ENCODE data around the gene TRIM45.

Gene TRIM45

DNA sequence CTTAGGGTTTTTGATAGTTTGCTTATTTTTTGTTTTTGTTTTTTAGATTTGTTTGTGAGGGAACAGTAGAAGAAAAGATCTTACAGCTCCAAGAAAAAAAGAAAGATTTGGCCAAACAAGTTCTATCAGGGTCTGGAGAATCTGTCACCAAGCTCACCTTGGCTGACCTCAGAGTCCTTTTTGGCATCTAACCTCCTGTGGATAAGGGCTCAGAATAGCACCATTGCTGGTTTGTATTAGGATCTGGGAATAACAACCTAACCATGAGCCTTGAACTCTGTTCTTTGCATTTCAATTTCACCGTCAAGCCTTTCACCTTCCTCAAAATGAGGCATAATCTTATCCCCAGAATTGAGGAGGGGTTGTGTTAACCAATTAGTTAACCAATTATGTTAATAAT lies 20.2 kb downstream of the TRIM45 start:
- DNase-seq (ENCODE audit: low read depth), result no peak

DNA sequence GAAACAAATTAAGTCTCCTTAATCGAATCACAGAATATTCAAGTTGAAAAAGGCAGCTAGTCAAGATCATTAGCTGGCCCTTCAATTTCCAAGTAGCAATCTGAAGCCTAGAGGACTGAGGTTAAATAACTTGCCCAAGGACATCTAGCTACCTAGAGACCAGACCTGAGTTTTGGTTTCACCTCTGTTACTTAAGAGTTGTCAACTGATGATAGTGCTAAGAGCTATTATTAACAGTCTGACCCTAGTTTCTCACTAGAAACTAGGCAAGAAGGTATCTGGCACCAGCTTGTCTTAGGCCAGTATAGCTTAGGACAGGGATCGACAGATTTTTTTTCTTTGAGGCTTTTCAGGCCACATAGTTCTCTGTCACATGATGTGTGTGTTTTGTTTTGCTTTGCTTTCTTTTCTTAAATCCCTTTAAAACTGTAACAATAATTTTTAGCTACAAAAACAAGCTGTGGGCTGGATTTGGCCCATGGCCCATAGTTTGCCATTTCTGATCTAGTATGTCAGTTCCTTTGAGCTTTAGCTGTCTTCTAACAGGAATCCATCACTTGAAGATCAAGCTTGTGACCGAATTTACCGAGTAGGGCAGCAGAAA lies 23.2 kb downstream of the TRIM45 start:
- no peak for DNase-seq (ENCODE audit: low read depth)

DNA sequence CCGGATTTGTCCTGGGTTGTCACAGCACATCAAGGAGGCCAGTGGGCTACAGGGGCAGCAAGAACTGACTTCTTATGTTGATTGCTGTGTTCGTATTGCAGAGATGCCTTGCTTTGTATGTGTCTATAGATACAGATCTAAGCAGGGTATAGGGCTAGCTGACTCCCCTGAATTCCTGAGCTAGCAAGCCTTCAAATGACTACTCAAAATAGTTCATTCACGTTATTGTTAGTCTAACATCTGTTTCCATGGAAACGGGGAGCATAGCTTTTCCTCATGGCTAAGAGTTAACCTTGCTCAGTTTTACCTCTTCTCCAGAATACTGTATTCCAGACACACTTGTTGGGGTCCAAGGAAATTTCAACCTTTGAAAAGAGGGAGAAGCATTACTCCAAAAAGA lies 24.1 kb downstream of the TRIM45 start:
- DNase-seq (ENCODE audit: low read depth), result no peak

DNA sequence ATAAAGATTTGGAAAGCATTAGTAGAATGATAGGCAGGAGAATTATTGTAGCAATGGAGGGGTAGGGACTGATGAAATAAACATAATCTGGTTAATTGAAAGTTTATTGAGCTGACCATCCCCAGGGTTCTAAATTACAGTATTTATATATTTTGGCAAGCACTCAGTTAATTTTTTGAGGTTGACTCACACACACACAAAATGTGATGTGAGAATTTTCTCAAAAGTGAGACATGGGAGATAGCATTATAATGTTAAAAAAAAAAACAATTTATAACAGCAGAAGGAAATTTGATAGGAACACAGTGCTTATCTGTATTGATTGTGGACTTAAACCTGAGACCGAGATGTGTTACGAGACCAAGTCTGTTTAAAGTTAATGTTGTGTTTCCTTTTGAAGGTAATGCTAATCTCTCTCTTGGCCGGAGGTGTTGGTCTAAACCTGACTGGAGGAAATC lies 24.6 kb downstream of the TRIM45 start:
- DNase-seq (ENCODE audit: low read depth), result no peak

DNA sequence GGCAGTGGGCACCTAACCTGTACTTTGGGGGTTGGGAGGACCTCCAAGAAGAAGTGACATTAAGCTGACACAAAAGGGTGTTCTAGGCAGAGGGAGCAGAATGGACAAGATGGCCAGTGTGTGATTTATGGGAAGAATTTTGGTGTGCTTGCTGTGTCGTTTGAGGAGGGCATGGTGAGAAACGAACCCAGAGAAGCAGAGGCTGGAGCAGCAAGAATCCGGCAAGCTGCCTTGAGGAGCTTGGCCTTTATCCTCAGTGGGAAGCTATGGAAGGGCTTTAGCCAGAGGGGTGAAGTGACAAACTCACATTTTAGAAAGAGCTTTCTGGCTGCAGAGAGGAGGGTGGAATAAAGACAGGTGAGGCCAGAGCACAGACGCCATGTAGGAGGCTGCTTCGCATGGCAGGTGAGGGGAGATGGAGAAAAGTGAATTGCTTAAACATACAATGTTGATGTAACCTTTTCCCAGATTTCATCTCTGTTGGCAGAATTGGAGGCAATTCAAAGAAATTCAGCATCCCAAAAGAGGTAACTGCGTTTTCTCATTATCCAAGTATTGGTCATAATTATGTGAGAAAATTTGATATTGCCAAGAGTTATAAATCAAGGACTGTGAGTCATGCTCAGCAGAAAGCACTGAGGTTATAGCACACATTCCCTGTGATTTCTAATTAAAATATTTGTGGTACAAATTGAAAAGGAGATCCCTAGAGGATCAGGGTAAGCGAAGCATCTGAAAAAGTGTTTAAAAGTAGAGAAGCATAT lies 26.5 kb downstream of the TRIM45 start:
- DNase-seq (ENCODE audit: low read depth), result no peak

DNA sequence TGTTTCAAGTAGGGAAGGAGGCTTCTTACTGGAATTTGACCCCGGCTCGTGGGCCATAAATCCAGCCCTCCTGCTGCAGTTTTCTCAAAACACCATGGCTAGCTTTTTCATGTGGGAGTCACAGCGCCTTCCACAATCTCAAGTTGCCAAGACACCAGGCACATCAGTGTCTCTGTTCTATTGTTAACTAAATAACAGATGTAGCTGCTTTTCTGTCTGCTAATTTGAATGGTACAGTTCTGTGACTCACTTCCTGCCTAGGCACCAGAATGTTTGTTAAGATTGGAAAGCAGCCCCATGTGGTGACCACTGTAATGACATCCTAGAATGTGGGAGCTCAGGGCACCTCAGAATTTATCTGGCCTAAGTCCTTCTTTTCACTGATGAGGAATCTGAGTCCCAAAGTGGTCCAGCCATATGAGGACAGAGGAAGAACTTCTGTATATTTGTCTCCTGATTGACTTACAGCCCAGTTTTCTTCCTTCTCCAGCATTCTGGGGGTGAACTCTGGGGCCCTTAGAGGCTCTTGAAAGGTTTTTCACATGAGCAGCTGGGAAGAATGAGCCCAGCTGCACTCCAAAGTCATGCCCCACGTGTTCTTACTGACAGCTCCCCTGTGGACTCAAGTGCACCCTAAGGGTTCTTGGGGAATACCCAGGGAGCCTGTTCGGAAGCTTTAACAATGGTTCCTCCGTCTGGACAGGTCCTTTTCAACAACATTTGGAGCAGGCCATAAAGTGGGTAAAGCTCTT lies 27.5 kb downstream of the TRIM45 start:
- no peak for DNase-seq (ENCODE audit: low read depth)

DNA sequence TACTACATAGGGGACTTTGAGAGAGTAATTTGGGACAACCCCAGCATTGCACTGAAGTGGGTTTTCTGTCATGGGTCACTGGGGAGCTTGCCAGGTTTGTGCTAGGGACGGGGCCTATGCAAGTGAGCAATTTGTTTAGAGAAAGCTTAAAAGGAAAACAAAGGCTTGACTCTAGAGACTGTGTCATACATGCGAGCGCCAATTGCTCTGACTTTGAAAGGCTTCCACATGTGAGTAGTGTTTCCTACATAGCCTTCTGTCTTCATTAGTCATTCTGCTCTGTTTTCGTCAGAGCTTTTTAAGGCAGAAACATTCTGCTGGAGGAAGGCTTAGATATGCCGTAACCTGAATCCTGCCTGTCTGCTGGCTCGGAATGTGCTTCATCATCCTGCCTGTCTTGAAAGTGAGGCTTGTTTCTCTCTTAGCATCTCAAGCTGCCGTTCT lies 28.4 kb downstream of the TRIM45 start:
- DNase-seq (ENCODE audit: low read depth), result no peak

DNA sequence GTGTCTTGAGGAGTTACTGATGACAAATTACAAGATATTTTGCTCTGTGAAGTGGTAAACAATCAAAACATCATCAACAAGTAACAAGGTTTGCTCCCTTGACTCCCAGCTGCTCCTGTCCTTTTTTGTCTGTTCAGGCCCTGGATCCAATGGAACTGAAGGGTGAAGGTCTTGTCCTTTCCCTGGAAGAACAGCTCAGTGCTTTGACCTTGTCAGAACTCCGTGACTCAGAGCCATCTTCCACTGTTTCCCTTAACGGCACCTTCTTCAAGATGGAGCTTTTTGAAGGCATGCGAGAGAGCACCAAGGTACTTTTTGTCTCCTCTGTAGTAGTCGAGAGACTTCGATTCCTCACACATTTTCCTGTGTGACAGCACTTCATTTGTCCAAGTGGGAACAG lies 29.0 kb downstream of the TRIM45 start:
- no peak for DNase-seq (ENCODE audit: low read depth)

DNA sequence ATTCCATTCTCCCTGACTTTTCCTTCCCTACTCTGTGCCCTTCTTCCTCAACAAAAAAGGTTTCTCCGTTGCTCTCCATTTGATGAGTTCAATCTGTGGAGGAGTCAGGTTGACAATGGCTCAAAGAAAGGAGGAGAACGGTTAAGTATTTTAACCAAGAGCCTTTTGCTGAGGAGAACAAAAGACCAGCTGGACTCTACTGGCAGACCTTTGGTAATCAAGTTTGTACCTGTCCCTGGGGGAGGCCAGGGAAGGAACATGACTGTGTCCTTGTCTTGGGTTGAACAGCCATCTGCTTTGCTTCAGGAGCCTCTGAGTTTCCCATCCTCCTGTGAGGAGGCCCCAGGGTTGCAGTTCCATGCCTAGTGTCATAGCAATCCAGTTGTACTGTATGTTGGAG lies 31.6 kb downstream of the TRIM45 start:
- no peak for DNase-seq (ENCODE audit: low read depth)

DNA sequence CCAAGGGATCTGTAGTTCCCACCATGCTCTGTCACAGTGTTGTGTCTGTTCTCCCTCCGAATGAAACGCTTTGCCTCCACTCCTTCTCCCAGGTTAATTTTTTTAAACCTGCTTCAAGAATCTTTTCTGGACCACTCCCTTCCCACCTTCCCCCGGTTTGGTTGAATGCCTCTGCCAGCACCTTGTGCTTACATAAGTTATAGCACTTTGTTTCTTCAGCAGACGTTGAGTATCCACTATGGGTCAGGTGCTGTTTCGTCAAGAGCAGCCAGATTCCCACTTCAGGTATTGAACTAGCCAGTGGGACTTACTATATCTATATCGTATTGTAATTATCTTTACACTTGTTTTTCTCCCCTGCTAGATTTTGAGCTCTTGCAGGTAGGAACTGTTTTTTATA lies 33.9 kb downstream of the TRIM45 start:
- DNase-seq (ENCODE audit: low read depth), result no peak

DNA sequence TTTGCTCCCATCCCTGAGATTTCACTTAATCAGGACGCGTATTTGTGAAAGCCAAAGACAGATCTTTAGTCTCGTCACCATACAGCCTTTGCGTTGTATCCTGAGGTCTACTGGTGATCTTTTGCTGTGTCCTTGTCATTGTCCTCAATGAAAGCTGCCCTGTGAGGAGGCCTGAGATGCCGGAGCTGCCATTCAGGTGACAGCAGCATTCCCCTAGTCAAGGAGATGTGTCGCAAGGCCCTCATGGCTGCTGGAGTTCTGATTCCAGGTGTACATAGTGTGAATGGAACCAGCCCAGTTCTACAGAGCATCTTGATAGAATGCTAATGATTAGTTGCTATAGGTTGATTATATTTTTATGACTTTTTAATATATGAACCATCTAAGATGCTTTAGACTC lies 37.3 kb downstream of the TRIM45 start:
- DNase-seq (ENCODE audit: low read depth), result no peak

DNA sequence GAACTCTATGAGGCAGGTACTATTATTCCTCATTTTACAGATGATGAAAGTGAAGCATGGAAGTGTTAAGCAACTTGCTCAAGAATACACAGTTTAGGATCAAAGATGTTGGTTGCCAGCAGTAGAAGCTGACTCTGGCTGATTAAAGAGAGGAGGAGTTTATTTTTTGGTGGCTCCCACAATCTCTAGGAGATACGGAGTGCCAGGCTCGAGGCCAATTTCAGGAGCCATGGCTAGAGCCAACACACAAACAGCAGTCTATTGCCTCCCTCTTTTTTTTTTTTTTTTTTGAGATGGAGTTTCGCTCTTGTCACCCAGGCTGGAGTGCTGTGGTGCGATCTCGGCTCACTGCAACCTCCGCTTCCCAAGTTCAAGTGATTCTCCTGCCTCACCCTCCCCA lies 41.8 kb downstream of the TRIM45 start:
- no peak for DNase-seq (ENCODE audit: low read depth)

DNA sequence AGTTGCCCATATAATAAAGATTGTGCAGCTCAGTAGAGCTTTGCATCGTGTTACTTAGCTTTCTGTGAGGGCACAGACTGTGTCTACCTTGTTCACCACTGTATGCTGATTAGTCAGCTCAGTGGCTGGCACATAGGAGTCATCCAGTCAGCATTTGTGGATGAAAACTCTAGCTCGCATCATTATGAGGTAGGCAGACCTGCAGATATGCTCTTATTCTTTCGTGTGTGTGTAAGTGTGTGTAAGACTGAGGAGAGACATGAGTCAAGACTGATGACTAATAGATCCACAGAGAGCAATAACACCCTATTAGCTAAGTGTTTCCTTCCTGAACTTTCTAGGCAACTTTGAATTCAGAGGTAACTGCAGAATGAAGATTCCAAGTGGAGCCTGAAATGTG lies 44.3 kb downstream of the TRIM45 start:
- DNase-seq (ENCODE audit: low read depth), result peak; percentile 21

DNA sequence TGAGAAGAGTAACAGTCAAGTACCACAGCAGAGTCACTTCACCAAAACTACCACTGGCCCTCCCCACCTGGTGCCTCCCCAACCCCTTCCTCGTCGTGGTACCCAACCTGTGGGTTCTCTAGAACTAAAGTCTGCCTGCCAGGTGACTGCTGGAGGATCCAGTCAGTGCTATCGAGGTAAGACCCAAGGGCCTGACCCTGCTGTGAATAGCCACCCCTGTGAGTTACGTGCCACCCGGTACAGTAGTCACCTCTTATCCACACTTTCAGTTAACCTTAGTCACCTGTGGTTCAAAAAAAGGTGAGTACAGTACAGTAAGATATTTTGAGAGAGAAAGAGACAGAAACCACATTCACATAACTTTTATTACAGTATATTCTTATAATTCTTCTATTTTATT lies 44.9 kb downstream of the TRIM45 start:
- no peak for DNase-seq (ENCODE audit: low read depth)

DNA sequence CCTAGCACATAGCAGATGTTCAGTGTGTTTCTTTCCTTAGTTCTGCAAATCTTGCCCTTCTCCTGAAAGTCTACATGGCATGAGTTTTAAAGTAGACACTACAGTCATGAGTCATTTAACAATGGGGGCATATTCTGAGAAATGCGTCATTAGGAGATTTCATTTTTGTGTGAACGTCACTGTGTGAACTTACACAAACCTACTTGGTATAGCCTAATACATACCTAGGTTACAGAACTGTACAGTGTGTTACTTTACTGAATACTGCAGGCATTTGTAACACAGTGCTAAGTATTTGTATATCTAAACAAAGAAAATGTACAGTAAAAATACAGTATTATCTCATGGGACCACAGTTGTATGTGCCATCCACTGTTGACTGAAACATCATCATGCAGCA lies 51.4 kb downstream of the TRIM45 start:
- no peak for DNase-seq (ENCODE audit: low read depth)

DNA sequence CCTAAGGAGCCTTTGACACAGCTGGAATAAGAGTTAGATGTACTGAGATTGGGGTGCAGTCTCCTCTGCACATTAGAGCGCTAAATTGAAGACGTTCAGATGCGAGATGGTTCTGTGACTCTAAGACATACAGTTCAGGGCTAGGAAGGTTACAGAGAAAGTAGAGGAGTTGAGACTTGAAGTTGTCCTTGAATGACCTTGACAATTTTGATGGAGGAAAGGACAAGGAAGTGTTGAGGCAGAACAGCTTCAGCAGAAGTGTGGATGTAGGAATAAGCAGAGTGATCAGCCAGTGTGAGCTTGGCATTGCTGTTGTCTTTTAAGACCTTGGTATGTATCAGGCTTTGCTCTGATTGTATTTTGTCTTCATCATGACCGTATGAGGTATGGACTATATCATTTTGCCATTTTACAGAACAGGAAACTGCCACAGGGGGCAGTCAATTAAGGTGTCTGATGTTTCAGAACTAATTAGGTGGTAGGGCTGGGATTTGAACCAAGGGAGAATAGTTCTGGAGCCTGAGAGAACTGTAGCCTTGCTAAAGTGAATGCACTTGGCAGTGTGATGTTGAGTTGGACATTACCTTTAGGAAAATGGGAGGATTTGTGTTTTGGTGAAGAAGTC lies 52.2 kb downstream of the TRIM45 start:
- no peak for DNase-seq (ENCODE audit: low read depth)

DNA sequence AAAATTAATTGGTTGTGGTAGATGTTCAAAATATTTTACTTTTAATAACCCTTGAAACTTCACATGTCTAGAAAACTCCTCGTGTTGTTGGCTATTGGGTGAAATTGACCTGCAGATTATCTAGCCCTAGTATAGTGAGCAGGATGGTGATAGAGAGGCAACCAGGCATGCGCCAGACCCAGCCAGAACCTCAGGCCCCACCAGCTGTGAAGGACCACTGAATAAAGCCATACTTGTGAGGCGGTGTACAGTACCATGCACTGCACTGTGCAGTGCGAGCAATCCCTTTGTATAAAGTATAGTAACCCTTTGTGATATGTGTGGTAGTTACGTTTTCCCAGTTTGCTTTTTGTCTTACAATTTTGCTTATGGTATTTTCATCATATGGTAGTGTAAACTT lies 53.0 kb downstream of the TRIM45 start:
- no peak for DNase-seq (ENCODE audit: low read depth)

DNA sequence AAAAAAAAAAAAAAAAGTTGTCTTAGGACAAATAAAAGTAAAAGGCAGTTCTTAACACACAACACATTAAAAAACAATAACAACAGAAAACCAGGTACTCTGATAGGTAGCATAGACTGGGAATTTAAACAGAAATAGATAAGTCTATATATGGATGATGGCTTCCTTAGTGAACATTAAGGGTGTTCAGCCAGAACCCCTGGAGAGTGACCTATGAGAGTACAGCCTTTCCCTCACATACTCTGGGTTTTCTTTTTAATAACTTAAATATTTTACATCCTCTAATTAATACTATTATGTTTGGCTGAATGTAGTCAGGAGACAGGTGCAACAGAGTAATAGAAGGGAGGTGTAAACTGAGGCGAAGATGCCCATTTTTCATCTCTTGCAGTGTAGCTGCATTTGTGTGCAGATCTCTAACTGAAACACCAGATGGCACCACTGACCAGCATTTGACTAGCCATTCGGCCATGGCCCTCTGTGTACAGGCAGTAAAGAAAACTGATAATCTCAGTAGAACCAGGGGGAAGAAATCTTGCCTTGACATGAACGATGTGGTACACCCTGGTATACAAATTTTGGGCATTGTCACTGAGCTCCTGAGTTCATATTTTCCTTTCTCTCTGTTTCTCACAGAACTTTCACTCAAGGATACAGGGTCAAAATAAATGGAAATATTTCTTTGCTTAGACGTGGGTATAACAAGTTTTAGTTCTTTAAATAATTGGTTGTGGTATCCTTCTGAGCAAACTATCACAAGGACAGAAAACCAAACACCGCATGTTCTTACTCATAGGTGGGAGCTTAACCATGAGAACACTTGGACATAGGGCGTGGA lies 53.8 kb downstream of the TRIM45 start:
- DNase-seq (ENCODE audit: low read depth), result no peak

DNA sequence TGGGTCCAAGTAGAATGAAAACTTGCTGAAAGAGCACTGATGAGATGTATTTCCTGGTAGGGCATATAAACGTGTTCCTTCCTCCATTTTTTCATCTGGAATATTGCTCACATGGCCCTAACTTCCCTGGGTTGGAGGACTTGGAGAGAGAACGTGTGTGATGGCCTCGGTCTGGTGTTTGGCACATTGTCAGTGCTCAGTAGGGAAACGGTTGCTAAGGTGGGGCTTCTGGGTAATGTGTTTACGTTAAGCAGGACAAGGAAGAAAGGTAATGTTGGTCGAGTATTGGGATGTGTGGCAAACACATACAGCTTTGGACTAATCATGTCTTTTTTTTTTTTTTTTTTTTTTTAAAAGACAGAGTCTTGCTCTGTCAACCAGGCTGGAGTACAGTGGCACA lies 55.2 kb downstream of the TRIM45 start:
- DNase-seq (ENCODE audit: low read depth), result no peak

DNA sequence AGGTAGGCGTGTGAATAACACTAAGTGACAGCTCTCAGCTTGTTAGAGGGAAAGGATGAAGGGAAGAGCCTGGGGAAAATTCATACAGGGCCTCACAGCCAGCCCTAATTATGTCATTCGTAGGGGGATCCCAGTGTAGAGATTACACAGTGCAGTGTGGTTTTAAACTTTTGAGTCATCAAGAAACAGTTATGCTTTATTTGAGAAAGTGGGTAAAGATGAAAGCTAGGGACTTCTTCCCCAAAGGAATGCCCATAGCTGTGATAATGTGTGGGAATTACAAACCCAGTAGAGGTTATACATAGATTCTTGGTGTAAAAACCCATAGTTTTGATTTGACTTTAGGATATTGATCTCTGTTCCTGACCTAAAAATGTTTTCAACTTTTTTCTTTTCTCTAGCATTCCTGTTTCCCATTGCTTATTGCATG lies 59.5 kb downstream of the TRIM45 start:
- no peak for DNase-seq (ENCODE audit: low read depth)
